ENCODE data around the gene TANGO6. TPM values are rescaled to one million over a fixed set of nuclear protein-coding genes. Genes with fewer than 3 reads are reported as not detected.

Gene TANGO6
- total and polyA plus RNA-seq, 2 of the 8 experiments (the other 6 are each of a cell fraction or from before 2014, with no cell fraction given), result 5.0 to 19.5 TPM

- H3K9ac ChIP-seq (replicated peaks in 1 of 4; ENCODE audit: extremely low read depth in 1 of 4, low read depth in 3 of 4, low read length in 3 of 4), result no peak overlapping the region
- H3K79me2 ChIP-seq (ENCODE audit: control insufficient read depth in 1 of 2, insufficient read depth in 2 of 2, low read length in 2 of 2), result no peaks in the 10 kb centered on the region
- no peaks in the 10 kb centered on the region for H3K79me1 ChIP-seq (ENCODE audit: low read depth, low read length)
- H2BK20ac ChIP-seq (ENCODE audit: low read length), result 0 out of 2 replicates have a peak overlapping the region, but pooled peaks have one; percentile 7
- WGBS, 2 experiments (ENCODE audit: extremely low coverage in 1 of 2, insufficient coverage in 1 of 2, insufficient read length in 1 of 2, insufficient replicate concordance in 2 of 2, low coverage in 1 of 2, low lambda C conversion rate in 2 of 2, missing lambda C conversion rate in 1 of 2), result 93% methylated on average over 3 of the region's 3 CpGs; no CpG with 5 or more reads in 1 of the 2 experiments
- H3K4me1 ChIP-seq (replicated peaks in 1 of 4; ENCODE audit: control insufficient read depth in 3 of 4, insufficient read depth in 4 of 4, low read length in 3 of 4), result no peaks in the 10 kb centered on the region
- H3K36me3 ChIP-seq (ENCODE audit: control insufficient read depth in 2 of 4, insufficient read depth in 4 of 4, low read length in 3 of 4), result no peaks in the 10 kb centered on the region
- H3K4ac ChIP-seq (replicated peaks; ENCODE audit: insufficient read length, low read depth, low read length), result no peak overlapping the region
- H3K18ac ChIP-seq (ENCODE audit: extremely low read depth, low read length), result no peak overlapping the region
- no peaks in the 10 kb centered on the region for H3K27me3 ChIP-seq (replicated peaks in 1 of 4; ENCODE audit: control insufficient read depth in 3 of 4, extremely low read depth in 1 of 4, insufficient read depth in 3 of 4, low read length in 3 of 4)
- H3K14ac ChIP-seq (ENCODE audit: insufficient read length), result no peak overlapping the region
- H3K9me3 ChIP-seq (ENCODE audit: insufficient read depth in 2 of 2, low read depth in 1 of 2, low read length in 1 of 2), result no peaks in the 10 kb centered on the region
- no peaks in the 10 kb centered on the region for H4K20me1 ChIP-seq (replicated peaks in 1 of 2; ENCODE audit: control insufficient read depth in 1 of 2, insufficient read depth in 2 of 2, low read length in 2 of 2)
- H4K8ac ChIP-seq (ENCODE audit: extremely low read depth, insufficient read depth, low read length), result no peak overlapping the region
- H3K4me2 ChIP-seq (ENCODE audit: insufficient read depth in 1 of 2, low read depth in 2 of 2, low read length in 2 of 2), result no peak overlapping the region
- H2BK5ac ChIP-seq (ENCODE audit: low read depth, low read length), result no peak overlapping the region
- H2BK12ac ChIP-seq (ENCODE audit: low read depth, low read length), result no peak overlapping the region
- no peak overlapping the region for H3K4me3 ChIP-seq (ENCODE audit: extremely low read depth in 1 of 4, insufficient read depth in 2 of 4, low read depth in 3 of 4, low read length in 4 of 4)
- no peak overlapping the region for H4K91ac ChIP-seq (replicated peaks; ENCODE audit: insufficient read length, low read length)
- FAIRE-seq (no peak), DNase-seq (ENCODE audit: low read depth in 1 of 2, low spot score in 2 of 2) (no peak)
- CTCF ChIA-PET (ENCODE audit: partially characterized antibody), result interaction anchor here (0.7 to 2.2 kb wide), 3 partner anchors 10 to 36 kb away, joined by 3 to 6 read pairs (median 4); no protein-coding TSS in a partner anchor
- no peak overlapping the region for H4K5ac ChIP-seq (ENCODE audit: insufficient read length, low read depth, low read length)
- H3K23me2 ChIP-seq (ENCODE audit: low read depth, low read length), result no peaks in the 10 kb centered on the region
- TF ChIP-seq SIRT6 (IDR thresholded peaks at IDR 0.05; ENCODE audit: low read length), result no peak
- no peak for TF ChIP-seq GTF2F1 (IDR thresholded peaks at IDR 0.05; ENCODE audit: borderline replicate concordance, low read depth, low read length)
- TF ChIP-seq EZH2 (IDR thresholded peaks at IDR 0.05; ENCODE audit: low read depth, low read length, severe bottlenecking), result no peak
- TF ChIP-seq NRF1 (IDR thresholded peaks at IDR 0.05; ENCODE audit: low read depth, low read length), result no peak
- TF ChIP-seq SP4 (IDR thresholded peaks at IDR 0.05; ENCODE audit: low read length), result no peak
- TF ChIP-seq POLR2AphosphoS5 (IDR thresholded peaks at IDR 0.05; ENCODE audit: low read depth, low read length), result no peak
- no peak for TF ChIP-seq TEAD4 (IDR thresholded peaks at IDR 0.05; ENCODE audit: low read depth, low read length)
- no peak for TF ChIP-seq KDM5A (IDR thresholded peaks at IDR 0.05; ENCODE audit: low read length)
- TF ChIP-seq TAF1 (IDR thresholded peaks at IDR 0.05; ENCODE audit: low read depth, low read length), result no peak
- H2AK5ac ChIP-seq (ENCODE audit: low read depth, low read length), result no peak overlapping the region
- H2AFZ ChIP-seq (ENCODE audit: low read length), result no peak overlapping the region
- no peak overlapping the region for H2BK120ac ChIP-seq (replicated peaks; ENCODE audit: low read depth, low read length)
- H3K27ac ChIP-seq (ENCODE audit: low read depth, low read length), result no peak overlapping the region
- no peak overlapping the region for H3K23ac ChIP-seq (ENCODE audit: insufficient read length)
- no peak overlapping the region for H3K56ac ChIP-seq (replicated peaks; ENCODE audit: insufficient read length, low read depth, low read length)
- H2BK15ac ChIP-seq (ENCODE audit: low read length), result no peak overlapping the region
- POLR2A ChIA-PET (ENCODE audit: partially characterized antibody), result no interaction called here
Measured at GRCh38 chr16:69055008-69055407, 211.7 kb downstream of the TANGO6 start.
